Caco-2 (cell line): ENCODE results near the gene COA3. TPM values are rescaled to one million over a fixed set of nuclear protein-coding genes. Genes with fewer than 3 reads are reported as not detected.

ENCODE experiments used
- BruUV-seq: library from RNA; stranded (reverse); fragments of 400-500 nt; replicated peaks from 2 replicates; lab custom pipeline; 2021; lab: Mats Ljungman, UMichigan
- CTCF ChIA-PET: fragments of 300-600 bp; sonication (Branson Sonifier 250); formaldehyde crosslinking; loops from one replicate; lab custom pipeline; 2022; ENCODE audit warnings: antibody characterized with exemption; lab: Charles Lee
- POLR2A ChIA-PET: fragments of 300-600 bp; sonication (Branson Sonifier 250); formaldehyde crosslinking; loops from one replicate; lab custom pipeline; 2022; ENCODE audit warnings: antibody characterized with exemption; lab: Charles Lee
- DNase-seq, 2 experiments: peaks; one replicate each; pipeline versions ENCODE4 v3.0.0 to v3.0.0-alpha.2; 2020 to 2022
- H3K27me3 ChIP-seq: replicated peaks from 2 replicates; pipeline ENCODE4 v1.6.0; 2011; ENCODE audit warnings: low read length; ENCODE audit not compliant: control insufficient read depth, insufficient read depth
- H3K36me3 ChIP-seq: 2 replicates; pipeline ENCODE4 v1.5.1; 2011; ENCODE audit warnings: low read length; ENCODE audit not compliant: control insufficient read depth, insufficient read depth
- H3K4me1 ChIP-seq: fragments of 250-450 bp; sonication (Bioruptor Pico); 2 replicates; pipeline ENCODE4 v1.5.1; 2020; ENCODE audit warnings: mild to moderate bottlenecking
- H3K4me3 ChIP-seq: 2 replicates; pipeline ENCODE4 v1.5.1; 2011; ENCODE audit warnings: low read depth, mild to moderate bottlenecking, control low read depth, low read length
- H3K9me3 ChIP-seq: fragments of 250-450 bp; sonication (Bioruptor Pico); 2 replicates; pipeline ENCODE4 v1.5.1; 2020; ENCODE audit warnings: mild to moderate bottlenecking, moderate library complexity
- H3K27ac Mint-ChIP-seq: one replicate; pipeline ENCODE4 v1.8.0; 2022; ENCODE audit warnings: mixed read lengths; ENCODE audit not compliant: unreplicated experiment
- H3K27me3 Mint-ChIP-seq: one replicate; pipeline ENCODE4 v1.8.0; 2022; ENCODE audit warnings: mixed read lengths; ENCODE audit not compliant: insufficient read depth, unreplicated experiment
- H3K36me3 Mint-ChIP-seq: one replicate; pipeline ENCODE4 v1.8.0; 2022; ENCODE audit warnings: mild to moderate bottlenecking, mixed read lengths; ENCODE audit not compliant: insufficient read depth, unreplicated experiment
- H3K4me1 Mint-ChIP-seq: one replicate; pipeline ENCODE4 v1.8.0; 2022; ENCODE audit warnings: low read depth, mixed read lengths; ENCODE audit not compliant: unreplicated experiment
- H3K4me3 Mint-ChIP-seq: one replicate; pipeline ENCODE4 v1.8.0; 2022; ENCODE audit warnings: mild to moderate bottlenecking, moderate library complexity, mixed read lengths; ENCODE audit not compliant: unreplicated experiment
- H3K9me3 Mint-ChIP-seq: one replicate; pipeline ENCODE4 v1.8.0; 2022; ENCODE audit warnings: mixed read lengths; ENCODE audit not compliant: unreplicated experiment
- intact Hi-C: fragments of 100-400 bp; cut with micrococcal nuclease; formaldehyde crosslinking; loops from one replicate; pipeline ENCODE4 v1.10.0; 2022; ENCODE audit not compliant: unreplicated experiment
- total RNA-seq: library from RNA; stranded (reverse); gene quantifications from 2 replicates; pipeline ENCODE4 v1.2.3, GENCODE V29; 2022
- TF ChIP-seq, protein P1 (sequence below), 2 experiments: fragments of 200-600 bp in 1 of 2; IDR thresholded peaks; 1 replicate in 1 of 2; 2 replicates in 1 of 2; pipeline versions ENCODE4 v1.5.1 to v1.8.0; 2011 to 2022; ENCODE audit warnings: antibody characterized with exemption in 1 of 2, control low read depth in 1 of 2, inconsistent platforms in 1 of 2, low read depth in 1 of 2, low read length in 1 of 2, mild to moderate bottlenecking in 1 of 2, moderate library complexity in 1 of 2; ENCODE audit not compliant: insufficient read depth in 1 of 2, severe bottlenecking in 1 of 2, unreplicated experiment in 1 of 2

The COA3 gene
- total RNA-seq, 1 experiment from 2014 or later = 63.6 TPM

DNA sequence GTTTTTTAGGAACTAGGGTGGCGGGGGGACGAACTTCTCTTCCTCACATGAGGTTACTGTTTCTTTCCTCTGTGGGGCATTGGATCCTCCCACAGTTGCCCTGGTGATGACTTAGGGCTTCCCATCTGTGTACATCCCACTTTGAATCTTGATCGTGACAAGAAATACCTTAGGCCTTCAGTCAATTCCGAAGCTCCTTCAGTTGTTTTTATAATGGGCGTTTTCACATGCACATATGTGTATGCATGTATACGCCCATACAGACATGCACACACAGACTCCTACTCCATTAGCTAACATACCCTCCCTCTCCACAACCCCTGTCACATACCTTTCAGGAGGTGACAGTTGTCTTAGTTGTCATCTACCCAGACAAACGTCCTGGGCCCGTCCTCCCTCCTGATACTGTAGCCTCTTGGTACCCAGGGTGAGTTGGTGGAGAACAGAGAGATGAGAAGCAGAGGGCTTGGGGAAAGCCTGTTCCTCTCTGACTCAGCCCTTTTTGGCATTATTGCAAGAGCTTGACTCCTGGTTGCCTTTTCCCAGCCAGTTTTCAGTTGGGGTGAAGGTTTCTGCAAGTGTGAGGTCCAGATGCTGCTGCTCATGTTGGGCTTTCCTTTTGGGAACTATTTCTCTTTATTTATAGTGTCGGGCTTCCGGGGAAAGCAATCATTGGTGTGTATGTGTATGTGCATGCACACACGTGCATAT is 43.6 kb upstream of the COA3 start:
- no peaks in the 10 kb centered on the region for H3K4me1 Mint-ChIP-seq
- H3K27me3 ChIP-seq = no peaks in the 10 kb centered on the region
- TF ChIP-seq, protein P1, sequence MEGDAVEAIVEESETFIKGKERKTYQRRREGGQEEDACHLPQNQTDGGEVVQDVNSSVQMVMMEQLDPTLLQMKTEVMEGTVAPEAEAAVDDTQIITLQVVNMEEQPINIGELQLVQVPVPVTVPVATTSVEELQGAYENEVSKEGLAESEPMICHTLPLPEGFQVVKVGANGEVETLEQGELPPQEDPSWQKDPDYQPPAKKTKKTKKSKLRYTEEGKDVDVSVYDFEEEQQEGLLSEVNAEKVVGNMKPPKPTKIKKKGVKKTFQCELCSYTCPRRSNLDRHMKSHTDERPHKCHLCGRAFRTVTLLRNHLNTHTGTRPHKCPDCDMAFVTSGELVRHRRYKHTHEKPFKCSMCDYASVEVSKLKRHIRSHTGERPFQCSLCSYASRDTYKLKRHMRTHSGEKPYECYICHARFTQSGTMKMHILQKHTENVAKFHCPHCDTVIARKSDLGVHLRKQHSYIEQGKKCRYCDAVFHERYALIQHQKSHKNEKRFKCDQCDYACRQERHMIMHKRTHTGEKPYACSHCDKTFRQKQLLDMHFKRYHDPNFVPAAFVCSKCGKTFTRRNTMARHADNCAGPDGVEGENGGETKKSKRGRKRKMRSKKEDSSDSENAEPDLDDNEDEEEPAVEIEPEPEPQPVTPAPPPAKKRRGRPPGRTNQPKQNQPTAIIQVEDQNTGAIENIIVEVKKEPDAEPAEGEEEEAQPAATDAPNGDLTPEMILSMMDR (IDR thresholded peaks at IDR 0.05; ENCODE audit: insufficient read depth in 1 of 2, low read depth in 1 of 2, low read length in 1 of 2, severe bottlenecking in 1 of 2, unreplicated experiment in 1 of 2) = no peak
- no peaks in the 10 kb centered on the region for H3K27me3 Mint-ChIP-seq
- H3K4me3 ChIP-seq = no peak overlapping the region
- ChIA-PET POLR2A (interaction anchor here (1.0 to 1.9 kb wide), 2 partner anchors 8 to 87 kb away, joined by 5 read pairs; no protein-coding TSS in a partner anchor), CTCF (interaction anchor here (1.0 to 1.3 kb wide), 3 partner anchors 13 to 156 kb away, joined by 3 to 10 read pairs (median 4); partner anchors contain the start of gene RPL27)
- no peaks in the 10 kb centered on the region for H3K9me3 Mint-ChIP-seq
- BruUV-seq = TSS peak; percentile 18
- peaks cover 10% of the 10 kb centered on the region for H3K36me3 ChIP-seq
- H3K9me3 ChIP-seq = no peaks in the 10 kb centered on the region
- H3K27ac Mint-ChIP-seq = no peak overlapping the region
- no peak overlapping the region for H3K4me3 Mint-ChIP-seq
- H3K4me1 ChIP-seq = no peaks in the 10 kb centered on the region
- DNase-seq = no peak
- H3K36me3 Mint-ChIP-seq = peaks cover 88% of the 10 kb centered on the region
- intact Hi-C loops = no loop called here

DNA sequence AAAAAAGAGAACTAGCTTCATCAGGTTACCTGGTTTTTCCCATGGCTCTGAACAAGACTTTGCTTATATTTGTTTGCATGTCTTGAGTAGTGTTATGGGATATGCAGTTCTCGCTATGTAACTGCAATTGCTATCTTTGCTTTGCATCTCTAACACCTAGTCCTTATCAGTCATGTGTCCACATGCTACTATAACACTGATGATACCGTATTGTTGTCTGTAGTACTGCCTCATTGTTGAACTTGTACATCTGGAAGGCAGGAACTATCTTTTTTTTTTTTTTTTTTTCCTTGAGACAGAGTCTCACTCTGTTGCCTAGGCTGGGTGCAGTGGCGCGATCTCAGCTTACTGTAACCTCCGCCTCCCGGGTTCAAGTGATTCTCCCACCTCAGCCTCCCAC is 37.2 kb upstream of the COA3 start:
- TF ChIP-seq, protein P1 (IDR thresholded peaks at IDR 0.05; ENCODE audit: insufficient read depth in 1 of 2, low read depth in 1 of 2, low read length in 1 of 2, severe bottlenecking in 1 of 2, unreplicated experiment in 1 of 2) = no peak
- peaks cover 6% of the 10 kb centered on the region for H3K36me3 ChIP-seq

DNA sequence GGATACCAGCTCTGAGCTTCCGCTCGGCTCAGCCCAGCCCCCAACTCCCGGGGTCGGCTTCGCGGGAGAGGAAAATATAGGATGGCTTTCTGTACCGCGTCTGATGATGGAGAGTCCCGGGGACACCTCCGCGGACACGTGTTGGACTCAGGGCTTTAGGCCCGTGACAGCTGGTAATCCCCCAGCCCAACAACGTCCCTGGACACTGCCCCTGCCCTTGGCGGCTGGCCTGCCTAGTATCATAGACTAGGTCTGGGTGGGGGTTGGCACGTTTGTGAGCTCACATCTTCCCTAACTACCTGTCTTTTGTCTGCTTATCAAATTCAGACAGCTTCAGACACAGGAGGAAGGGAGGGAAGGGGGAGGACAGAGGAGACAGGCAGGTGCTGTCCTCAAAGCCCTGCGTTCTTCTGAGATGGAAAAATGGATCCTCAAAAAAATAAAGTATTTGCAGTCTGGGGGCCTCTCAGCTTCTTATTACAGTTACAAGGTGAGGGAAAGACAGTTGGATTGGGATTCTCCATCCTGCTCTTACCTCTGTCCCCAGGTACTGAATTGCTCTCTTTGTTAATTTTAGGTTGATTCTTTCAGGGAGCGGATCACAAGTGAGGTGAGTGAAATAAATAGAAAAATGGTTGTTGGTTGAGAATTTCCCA is 35.4 kb upstream of the COA3 start:
- ChIA-PET POLR2A (interaction anchor here (0.6 to 1.8 kb wide), 6 partner anchors 9 to 164 kb away, joined by 3 to 19 read pairs (median 5); partner anchors contain the start of genes BECN1, RPL27 and VPS25), CTCF (interaction anchor here (0.6 to 1.4 kb wide), 6 partner anchors 9 to 485 kb away, joined by 3 to 11 read pairs (median 4); partner anchors contain the start of gene BECN1)
- Mint-ChIP-seq H3K4me1 (no peaks in the 10 kb centered on the region), H3K36me3 (peaks cover 58% of the 10 kb centered on the region), H3K9me3 (no peaks in the 10 kb centered on the region), H3K27ac (peak overlapping the region; percentile 95), H3K4me3 (peak overlapping the region; percentile 91), H3K27me3 (no peaks in the 10 kb centered on the region)
- peaks cover 6% of the 10 kb centered on the region for H3K36me3 ChIP-seq
- H3K4me3 ChIP-seq = peak overlapping the region; percentile 97
- intact Hi-C loops = no loop called here
- no peaks in the 10 kb centered on the region for H3K27me3 ChIP-seq
- H3K4me1 ChIP-seq = 0 out of 2 replicates have a peak, but pooled peaks cover 14% of the 10 kb centered on the region
- TSS peak; percentile 53 for BruUV-seq
- no peak for DNase-seq
- TF ChIP-seq, protein P1 (IDR thresholded peaks at IDR 0.05; ENCODE audit: insufficient read depth in 1 of 2, low read depth in 1 of 2, low read length in 1 of 2, severe bottlenecking in 1 of 2, unreplicated experiment in 1 of 2) = no peak
- no peaks in the 10 kb centered on the region for H3K9me3 ChIP-seq

More for the DNA sequence above, 37.2 kb upstream of the COA3 start:
- intact Hi-C loops = no loop called here
- no peaks in the 10 kb centered on the region for H3K27me3 ChIP-seq
- Mint-ChIP-seq H3K27me3 (no peaks in the 10 kb centered on the region), H3K36me3 (peaks cover 76% of the 10 kb centered on the region), H3K4me3 (no peak overlapping the region), H3K4me1 (no peaks in the 10 kb centered on the region), H3K27ac (no peak overlapping the region), H3K9me3 (no peaks in the 10 kb centered on the region)
- POLR2A ChIA-PET = interaction anchor here (0.6 to 1.0 kb wide), 3 partner anchors 12 to 75 kb away, joined by 3 to 7 read pairs (median 3); partner anchors contain the start of gene BECN1
- no TSS peak for BruUV-seq
- H3K9me3 ChIP-seq = no peaks in the 10 kb centered on the region
- no peak for DNase-seq
- CTCF ChIA-PET = interaction anchor here (0.7 to 1.1 kb wide), 2 partner anchors 12 to 195 kb away, joined by 4 read pairs; partner anchors contain the start of gene BECN1
- H3K4me1 ChIP-seq = 0 out of 2 replicates have a peak, but pooled peaks cover 14% of the 10 kb centered on the region
- H3K4me3 ChIP-seq = no peak overlapping the region
